ENCODE measurements around the gene FZR1.

DNA sequence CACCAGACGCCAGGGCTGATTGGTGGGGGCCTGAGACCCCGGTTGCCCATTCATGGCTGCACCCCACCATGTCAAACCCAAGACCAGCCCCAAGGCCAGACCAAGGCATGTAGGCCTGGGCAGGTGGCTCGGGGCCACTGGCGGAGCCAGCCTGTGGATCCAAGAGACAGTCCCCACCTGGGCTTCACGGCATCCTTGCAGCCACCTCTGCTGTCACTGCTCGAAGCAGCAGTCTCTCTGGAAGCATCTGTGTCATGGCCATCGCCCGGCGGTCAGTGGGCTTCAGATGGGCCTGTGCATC lies 29.1 kb downstream of the FZR1 start:
- TF ChIP-seq, protein P1, sequence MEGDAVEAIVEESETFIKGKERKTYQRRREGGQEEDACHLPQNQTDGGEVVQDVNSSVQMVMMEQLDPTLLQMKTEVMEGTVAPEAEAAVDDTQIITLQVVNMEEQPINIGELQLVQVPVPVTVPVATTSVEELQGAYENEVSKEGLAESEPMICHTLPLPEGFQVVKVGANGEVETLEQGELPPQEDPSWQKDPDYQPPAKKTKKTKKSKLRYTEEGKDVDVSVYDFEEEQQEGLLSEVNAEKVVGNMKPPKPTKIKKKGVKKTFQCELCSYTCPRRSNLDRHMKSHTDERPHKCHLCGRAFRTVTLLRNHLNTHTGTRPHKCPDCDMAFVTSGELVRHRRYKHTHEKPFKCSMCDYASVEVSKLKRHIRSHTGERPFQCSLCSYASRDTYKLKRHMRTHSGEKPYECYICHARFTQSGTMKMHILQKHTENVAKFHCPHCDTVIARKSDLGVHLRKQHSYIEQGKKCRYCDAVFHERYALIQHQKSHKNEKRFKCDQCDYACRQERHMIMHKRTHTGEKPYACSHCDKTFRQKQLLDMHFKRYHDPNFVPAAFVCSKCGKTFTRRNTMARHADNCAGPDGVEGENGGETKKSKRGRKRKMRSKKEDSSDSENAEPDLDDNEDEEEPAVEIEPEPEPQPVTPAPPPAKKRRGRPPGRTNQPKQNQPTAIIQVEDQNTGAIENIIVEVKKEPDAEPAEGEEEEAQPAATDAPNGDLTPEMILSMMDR (IDR thresholded peaks at IDR 0.05; ENCODE audit: insufficient read depth, low read length, poor library complexity, severe bottlenecking): no peak
- no peak for TF ChIP-seq EZH2phosphoT487 (conservative IDR thresholded peaks at IDR 0.05; ENCODE audit: low read length)
